Stomach smooth muscle (tissue), 2 donors: ENCODE data around the gene PSMC5.
"Not testable (repeated sequence)": the region's sequence is repeated elsewhere in the genome, so short reads cannot be mapped to it uniquely, and the experiment has no call there.

ENCODE experiments used
- H3K27ac ChIP-seq: one replicate; pipeline ENCODE4 v1.7.0; 2013; ENCODE audit warnings: mild to moderate bottlenecking, low read length, inconsistent platforms
- H3K27me3 ChIP-seq, 2 donors: one replicate each; pipeline ENCODE4 v1.7.0; 2013; ENCODE audit warnings: low read length in 2 of 2; ENCODE audit not compliant: insufficient read depth in 2 of 2, control insufficient read depth in 1 of 2
- H3K36me3 ChIP-seq, 2 donors: one replicate each; pipeline ENCODE4 v1.7.0; 2013; ENCODE audit warnings: low read length in 2 of 2; ENCODE audit not compliant: control insufficient read depth in 2 of 2, insufficient read depth in 2 of 2
- H3K4me1 ChIP-seq: one replicate; pipeline ENCODE4 v1.7.0; 2013; ENCODE audit warnings: low read length; ENCODE audit not compliant: control insufficient read depth, insufficient read depth
- H3K4me3 ChIP-seq, 2 donors: one replicate each; pipeline ENCODE4 v1.7.0; 2013; ENCODE audit warnings: low read length in 2 of 2
- H3K9ac ChIP-seq, 2 donors: one replicate each; pipeline ENCODE4 v1.7.0; 2013; ENCODE audit warnings: low read length in 2 of 2, mild to moderate bottlenecking in 1 of 2
- H3K9me3 ChIP-seq, 2 donors: one replicate each; pipeline ENCODE4 v1.7.0; 2013; ENCODE audit warnings: low read length in 2 of 2; ENCODE audit not compliant: control insufficient read depth in 2 of 2
- donor health status: healthy.
- donor health status: Pancreatic carcinoma.

The PSMC5 gene

GRCh38 chr17:63871646-63872365 lies 44.6 kb downstream of the PSMC5 start:
- not testable (repeated sequence) for H3K27me3 ChIP-seq, H3K9me3 ChIP-seq, H3K4me3 ChIP-seq, H3K4me1 ChIP-seq, H3K9ac ChIP-seq, H3K36me3 ChIP-seq, H3K27ac ChIP-seq

DNA sequence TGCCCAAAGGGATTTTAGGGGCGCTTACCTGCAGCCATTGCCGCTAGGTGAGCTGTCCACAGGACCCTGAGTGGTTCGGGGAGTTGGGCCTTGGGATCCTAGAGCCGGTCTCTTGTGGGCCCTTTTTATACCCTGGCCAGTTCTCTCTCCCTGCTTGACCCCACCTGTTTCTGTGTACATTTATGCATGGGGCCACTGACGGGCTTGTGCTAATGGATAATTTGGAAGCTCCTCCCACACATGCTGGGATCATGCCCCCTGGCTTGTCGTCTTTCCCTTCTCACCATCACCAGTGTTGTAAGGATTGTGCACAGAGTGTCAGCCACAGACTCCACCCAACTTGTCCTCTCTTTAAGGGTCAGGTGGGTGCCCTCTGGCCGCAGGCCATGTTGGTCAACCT lies 46.3 kb downstream of the PSMC5 start, which contains the start of gene CSH2:
CSH2 (minus strand) TSS at position 101 of the 400 bp plus-strand sequence; CDS start at position 38, 63 bp downstream.
- H3K27ac ChIP-seq, H3K4me3 ChIP-seq, H3K9me3 ChIP-seq, H3K36me3 ChIP-seq, H3K9ac ChIP-seq, H3K4me1 ChIP-seq, H3K27me3 ChIP-seq: not testable (repeated sequence)

DNA sequence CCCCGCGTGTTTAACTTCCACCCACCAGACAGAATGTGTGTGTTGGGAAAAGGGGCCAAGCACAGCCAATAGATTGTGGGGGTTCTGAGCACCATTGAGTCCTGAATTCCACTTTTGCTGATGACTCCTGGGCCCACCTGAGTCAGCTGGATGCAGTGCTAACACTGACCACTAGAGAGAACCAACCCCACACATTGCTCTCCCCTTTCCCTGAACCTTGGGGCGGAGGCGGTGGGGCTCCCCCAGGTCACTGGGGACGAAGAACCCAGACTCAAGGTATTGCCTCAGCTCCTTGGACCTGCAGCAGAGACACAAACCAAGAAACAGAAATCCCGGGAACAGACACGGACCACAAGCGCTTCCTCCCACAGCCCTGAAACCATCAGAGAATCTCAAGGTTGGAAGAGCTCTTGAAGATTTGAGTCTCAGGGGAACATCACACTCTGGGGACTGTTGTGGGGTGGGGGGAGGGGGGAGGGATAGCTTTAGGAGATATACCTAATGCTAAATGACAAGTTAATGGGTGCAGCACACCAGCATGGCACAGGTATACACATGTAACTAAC lies 46.9 kb downstream of the PSMC5 start:
- H3K9me3 ChIP-seq, H3K27ac ChIP-seq, H3K4me1 ChIP-seq, H3K27me3 ChIP-seq, H3K36me3 ChIP-seq, H3K9ac ChIP-seq, H3K4me3 ChIP-seq: not testable (repeated sequence)

- not testable (repeated sequence) for H3K36me3 ChIP-seq, H3K27me3 ChIP-seq, H3K9ac ChIP-seq, H3K27ac ChIP-seq, H3K4me1 ChIP-seq, H3K9me3 ChIP-seq, H3K4me3 ChIP-seq
Measured at GRCh38 chr17:63874693-63875092, 47.5 kb downstream of the PSMC5 start.

DNA sequence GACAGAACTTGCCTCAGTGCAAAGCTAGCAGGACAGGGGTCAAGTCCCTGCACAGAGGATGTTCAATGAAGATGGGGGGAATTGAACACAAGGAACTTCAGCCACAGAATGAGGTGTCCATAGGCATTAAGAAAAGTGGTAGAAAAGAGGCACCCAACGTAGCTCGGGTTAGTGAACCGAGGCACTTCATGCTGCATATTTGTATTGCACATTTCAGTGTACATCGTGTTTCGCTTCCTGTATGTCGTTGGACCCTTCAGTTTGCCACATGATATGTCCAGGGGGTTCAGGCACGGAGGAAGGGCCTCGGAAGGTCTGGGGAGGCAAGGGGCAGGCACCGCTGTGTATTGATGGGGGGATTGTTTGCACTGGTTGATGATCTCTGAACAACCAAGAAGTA lies 51.2 kb downstream of the PSMC5 start:
- not testable (repeated sequence) for H3K9me3 ChIP-seq, H3K27me3 ChIP-seq, H3K4me3 ChIP-seq, H3K27ac ChIP-seq, H3K9ac ChIP-seq, H3K36me3 ChIP-seq, H3K4me1 ChIP-seq

- Histone ChIP-seq H3K4me3 (no peak overlapping the region), H3K27ac (no peak overlapping the region), H3K9me3 (no peaks in the 10 kb centered on the region), H3K4me1 (no peaks in the 10 kb centered on the region), H3K36me3 (no peaks in the 10 kb centered on the region), H3K9ac (no peak overlapping the region), H3K27me3 (no peaks in the 10 kb centered on the region)
Measured at GRCh38 chr17:63880706-63881105, 53.5 kb downstream of the PSMC5 start.

- not testable (repeated sequence) for H3K36me3 ChIP-seq, H3K9me3 ChIP-seq, H3K27me3 ChIP-seq, H3K9ac ChIP-seq, H3K4me1 ChIP-seq, H3K27ac ChIP-seq, H3K4me3 ChIP-seq
Measured at GRCh38 chr17:63881337-63881736, 54.1 kb downstream of the PSMC5 start.
